SK-N-SH treated with all-trans-retinoic acid at 6 μM for 48 hours (cell line): ENCODE results near the gene GPR62.

Experiments used
- ATAC-seq: fragments of 200-7000 bp; cut with Tn5 transposase; 3 replicates; pipeline ENCODE4 v1.9.1; 2020; ENCODE audit warnings: mild to moderate bottlenecking, moderate library complexity
- BACH2 ChIP-seq: fragments of 250-450 bp; sonication (Bioruptor Pico); IDR thresholded peaks from 2 replicates; pipeline ENCODE4 v1.9.0; 2021; ENCODE audit warnings: mild to moderate bottlenecking, borderline replicate concordance
- CSDC2 ChIP-seq: fragments of 250-450 bp; sonication (Bioruptor Pico); IDR thresholded peaks from 2 replicates; pipeline ENCODE4 v1.5.0; 2020; ENCODE audit warnings: mild to moderate bottlenecking, moderate library complexity
- ESRRG ChIP-seq: fragments of 250-450 bp; sonication (Bioruptor Pico); IDR thresholded peaks from 2 replicates; pipeline ENCODE4 v1.6.1; 2021; ENCODE audit warnings: mild to moderate bottlenecking
- GLIS3 ChIP-seq: fragments of 250-450 bp; sonication (Bioruptor Pico); IDR thresholded peaks from 2 replicates; pipeline ENCODE4 v1.5.0; 2020; ENCODE audit warnings: mild to moderate bottlenecking, moderate library complexity
- ISL1 ChIP-seq: fragments of 250-450 bp; sonication (Bioruptor Pico); IDR thresholded peaks from 2 replicates; pipeline ENCODE4 v2.1.2; 2022; ENCODE audit warnings: mild to moderate bottlenecking, moderate library complexity
- OSR1 ChIP-seq: fragments of 250-450 bp; sonication (Bioruptor Pico); IDR thresholded peaks from 2 replicates; pipeline ENCODE4 v1.8.0; 2022; ENCODE audit warnings: moderate library complexity, mild to moderate bottlenecking, inconsistent platforms
- PPARA ChIP-seq: fragments of 250-450 bp; sonication (Bioruptor Pico); IDR thresholded peaks from 2 replicates; pipeline ENCODE4 v1.5.0; 2020; ENCODE audit warnings: mild to moderate bottlenecking, borderline replicate concordance
- RARB ChIP-seq: fragments of 250-450 bp; sonication (Bioruptor Pico); IDR thresholded peaks from 2 replicates; pipeline ENCODE4 v1.8.0; 2021; ENCODE audit warnings: mild to moderate bottlenecking, moderate library complexity
- SNAI2 ChIP-seq: fragments of 250-450 bp; sonication (Bioruptor Pico); IDR thresholded peaks from 2 replicates; pipeline ENCODE4 v1.5.0; 2020; ENCODE audit warnings: mild to moderate bottlenecking, moderate library complexity
- TCF4 ChIP-seq: fragments of 250-450 bp; sonication (Bioruptor Pico); IDR thresholded peaks from 2 replicates; pipeline ENCODE4 v1.8.0; 2021; ENCODE audit warnings: mild to moderate bottlenecking, moderate library complexity, borderline replicate concordance
- TOX ChIP-seq: fragments of 250-450 bp; sonication (Bioruptor Pico); IDR thresholded peaks from 2 replicates; pipeline ENCODE4 v1.8.0; 2021; ENCODE audit warnings: mild to moderate bottlenecking, moderate library complexity, borderline replicate concordance
- ZFP3 ChIP-seq: fragments of 250-450 bp; sonication (Bioruptor Pico); IDR thresholded peaks from 2 replicates; pipeline ENCODE4 v1.5.0; 2020; ENCODE audit warnings: mild to moderate bottlenecking, moderate library complexity
- ZFP30 ChIP-seq: fragments of 450-650 bp; formaldehyde crosslinking; IDR thresholded peaks from 2 replicates; pipeline ENCODE4 v1.5.0; 2022; ENCODE audit warnings: mild to moderate bottlenecking, moderate library complexity
- ZNF565 ChIP-seq: fragments of 450-650 bp; formaldehyde crosslinking; conservative IDR thresholded peaks from 2 replicates; pipeline ENCODE4 v1.5.0; 2020; ENCODE audit warnings: low read depth, mild to moderate bottlenecking, moderate library complexity
- ZNF70 ChIP-seq: fragments of 450-650 bp; formaldehyde crosslinking; IDR thresholded peaks from 2 replicates; pipeline ENCODE4 v1.5.0; 2020; ENCODE audit warnings: mild to moderate bottlenecking, moderate library complexity
- TF ChIP-seq, protein P1 (sequence below): fragments of 250-450 bp; sonication (Bioruptor Pico); IDR thresholded peaks from 2 replicates; pipeline ENCODE4 v1.5.1; 2021; ENCODE audit warnings: mild to moderate bottlenecking, moderate library complexity
- TF ChIP-seq, protein P2 (sequence below): fragments of 250-450 bp; sonication (Bioruptor Pico); IDR thresholded peaks from 2 replicates; pipeline ENCODE4 v1.5.1; 2020; ENCODE audit warnings: low read depth, mild to moderate bottlenecking, moderate library complexity
- TF ChIP-seq, protein P3 (sequence below): fragments of 250-450 bp; sonication (Bioruptor Pico); IDR thresholded peaks from 2 replicates; pipeline ENCODE4 v1.8.0; 2020; ENCODE audit warnings: mild to moderate bottlenecking, moderate library complexity, borderline replicate concordance
- TF ChIP-seq, protein P4 (sequence below): fragments of 250-450 bp; sonication (Bioruptor Pico); IDR thresholded peaks from 2 replicates; pipeline ENCODE4 v1.5.0; 2020; ENCODE audit warnings: mild to moderate bottlenecking, moderate library complexity
- TF ChIP-seq, protein P5 (sequence below): fragments of 250-450 bp; sonication (Bioruptor Pico); IDR thresholded peaks from 2 replicates; pipeline ENCODE4 v1.8.0; 2021; ENCODE audit warnings: low read depth, mild to moderate bottlenecking, moderate library complexity, borderline replicate concordance

The GPR62 gene

DNA sequence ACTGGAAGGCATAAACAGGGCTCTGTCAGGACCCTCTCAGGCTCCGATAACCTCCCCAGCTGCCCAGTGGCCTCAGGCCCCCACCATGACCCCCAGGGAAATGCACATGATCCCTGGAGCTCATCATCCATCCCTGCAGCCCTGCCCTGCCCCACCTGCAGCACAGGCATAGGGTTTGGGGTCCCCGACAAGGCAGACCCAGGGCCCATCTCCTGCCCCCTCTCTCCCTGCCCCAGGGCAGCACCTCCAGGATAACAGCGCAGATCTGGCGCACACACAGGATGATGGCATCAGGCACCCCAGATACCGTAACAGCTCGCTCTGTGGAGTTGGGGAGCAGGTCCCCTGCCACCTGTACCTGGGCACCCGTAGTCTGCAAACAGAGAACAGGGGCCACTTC, 4.5 kb downstream of the GPR62 start:
- no peak for TF ChIP-seq TCF4 (CRISPR knock-in tag)
- TF ChIP-seq ZFP3 (CRISPR knock-in tag), result no peak
- no peak for TF ChIP-seq CSDC2 (CRISPR knock-in tag)
- no peak for TF ChIP-seq ZNF70 (CRISPR knock-in tag)
- no peak for TF ChIP-seq TOX
- TF ChIP-seq ISL1 (CRISPR knock-in tag), result no peak
- TF ChIP-seq RARB (CRISPR knock-in tag), result no peak
- no peak for TF ChIP-seq BACH2 (CRISPR knock-in tag)
- TF ChIP-seq, protein P1, sequence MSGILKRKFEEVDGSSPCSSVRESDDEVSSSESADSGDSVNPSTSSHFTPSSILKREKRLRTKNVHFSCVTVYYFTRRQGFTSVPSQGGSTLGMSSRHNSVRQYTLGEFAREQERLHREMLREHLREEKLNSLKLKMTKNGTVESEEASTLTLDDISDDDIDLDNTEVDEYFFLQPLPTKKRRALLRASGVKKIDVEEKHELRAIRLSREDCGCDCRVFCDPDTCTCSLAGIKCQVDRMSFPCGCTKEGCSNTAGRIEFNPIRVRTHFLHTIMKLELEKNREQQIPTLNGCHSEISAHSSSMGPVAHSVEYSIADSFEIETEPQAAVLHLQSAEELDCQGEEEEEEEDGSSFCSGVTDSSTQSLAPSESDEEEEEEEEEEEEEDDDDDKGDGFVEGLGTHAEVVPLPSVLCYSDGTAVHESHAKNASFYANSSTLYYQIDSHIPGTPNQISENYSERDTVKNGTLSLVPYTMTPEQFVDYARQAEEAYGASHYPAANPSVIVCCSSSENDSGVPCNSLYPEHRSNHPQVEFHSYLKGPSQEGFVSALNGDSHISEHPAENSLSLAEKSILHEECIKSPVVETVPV (CRISPR knock-in tag), result no peak
- TF ChIP-seq OSR1, result no peak
- TF ChIP-seq, protein P2, sequence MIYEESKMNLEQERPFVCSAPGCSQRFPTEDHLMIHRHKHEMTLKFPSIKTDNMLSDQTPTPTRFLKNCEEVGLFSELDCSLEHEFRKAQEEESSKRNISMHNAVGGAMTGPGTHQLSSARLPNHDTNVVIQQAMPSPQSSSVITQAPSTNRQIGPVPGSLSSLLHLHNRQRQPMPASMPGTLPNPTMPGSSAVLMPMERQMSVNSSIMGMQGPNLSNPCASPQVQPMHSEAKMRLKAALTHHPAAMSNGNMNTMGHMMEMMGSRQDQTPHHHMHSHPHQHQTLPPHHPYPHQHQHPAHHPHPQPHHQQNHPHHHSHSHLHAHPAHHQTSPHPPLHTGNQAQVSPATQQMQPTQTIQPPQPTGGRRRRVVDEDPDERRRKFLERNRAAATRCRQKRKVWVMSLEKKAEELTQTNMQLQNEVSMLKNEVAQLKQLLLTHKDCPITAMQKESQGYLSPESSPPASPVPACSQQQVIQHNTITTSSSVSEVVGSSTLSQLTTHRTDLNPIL (CRISPR knock-in tag), result no peak
- TF ChIP-seq PPARA, result no peak
- TF ChIP-seq, protein P3, sequence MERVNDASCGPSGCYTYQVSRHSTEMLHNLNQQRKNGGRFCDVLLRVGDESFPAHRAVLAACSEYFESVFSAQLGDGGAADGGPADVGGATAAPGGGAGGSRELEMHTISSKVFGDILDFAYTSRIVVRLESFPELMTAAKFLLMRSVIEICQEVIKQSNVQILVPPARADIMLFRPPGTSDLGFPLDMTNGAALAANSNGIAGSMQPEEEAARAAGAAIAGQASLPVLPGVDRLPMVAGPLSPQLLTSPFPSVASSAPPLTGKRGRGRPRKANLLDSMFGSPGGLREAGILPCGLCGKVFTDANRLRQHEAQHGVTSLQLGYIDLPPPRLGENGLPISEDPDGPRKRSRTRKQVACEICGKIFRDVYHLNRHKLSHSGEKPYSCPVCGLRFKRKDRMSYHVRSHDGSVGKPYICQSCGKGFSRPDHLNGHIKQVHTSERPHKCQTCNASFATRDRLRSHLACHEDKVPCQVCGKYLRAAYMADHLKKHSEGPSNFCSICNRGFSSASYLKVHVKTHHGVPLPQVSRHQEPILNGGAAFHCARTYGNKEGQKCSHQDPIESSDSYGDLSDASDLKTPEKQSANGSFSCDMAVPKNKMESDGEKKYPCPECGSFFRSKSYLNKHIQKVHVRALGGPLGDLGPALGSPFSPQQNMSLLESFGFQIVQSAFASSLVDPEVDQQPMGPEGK (CRISPR knock-in tag), result no peak
- TF ChIP-seq, protein P4, sequence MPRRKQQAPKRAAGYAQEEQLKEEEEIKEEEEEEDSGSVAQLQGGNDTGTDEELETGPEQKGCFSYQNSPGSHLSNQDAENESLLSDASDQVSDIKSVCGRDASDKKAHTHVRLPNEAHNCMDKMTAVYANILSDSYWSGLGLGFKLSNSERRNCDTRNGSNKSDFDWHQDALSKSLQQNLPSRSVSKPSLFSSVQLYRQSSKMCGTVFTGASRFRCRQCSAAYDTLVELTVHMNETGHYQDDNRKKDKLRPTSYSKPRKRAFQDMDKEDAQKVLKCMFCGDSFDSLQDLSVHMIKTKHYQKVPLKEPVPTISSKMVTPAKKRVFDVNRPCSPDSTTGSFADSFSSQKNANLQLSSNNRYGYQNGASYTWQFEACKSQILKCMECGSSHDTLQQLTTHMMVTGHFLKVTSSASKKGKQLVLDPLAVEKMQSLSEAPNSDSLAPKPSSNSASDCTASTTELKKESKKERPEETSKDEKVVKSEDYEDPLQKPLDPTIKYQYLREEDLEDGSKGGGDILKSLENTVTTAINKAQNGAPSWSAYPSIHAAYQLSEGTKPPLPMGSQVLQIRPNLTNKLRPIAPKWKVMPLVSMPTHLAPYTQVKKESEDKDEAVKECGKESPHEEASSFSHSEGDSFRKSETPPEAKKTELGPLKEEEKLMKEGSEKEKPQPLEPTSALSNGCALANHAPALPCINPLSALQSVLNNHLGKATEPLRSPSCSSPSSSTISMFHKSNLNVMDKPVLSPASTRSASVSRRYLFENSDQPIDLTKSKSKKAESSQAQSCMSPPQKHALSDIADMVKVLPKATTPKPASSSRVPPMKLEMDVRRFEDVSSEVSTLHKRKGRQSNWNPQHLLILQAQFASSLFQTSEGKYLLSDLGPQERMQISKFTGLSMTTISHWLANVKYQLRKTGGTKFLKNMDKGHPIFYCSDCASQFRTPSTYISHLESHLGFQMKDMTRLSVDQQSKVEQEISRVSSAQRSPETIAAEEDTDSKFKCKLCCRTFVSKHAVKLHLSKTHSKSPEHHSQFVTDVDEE (CRISPR knock-in tag), result no peak
- TF ChIP-seq, protein P5, sequence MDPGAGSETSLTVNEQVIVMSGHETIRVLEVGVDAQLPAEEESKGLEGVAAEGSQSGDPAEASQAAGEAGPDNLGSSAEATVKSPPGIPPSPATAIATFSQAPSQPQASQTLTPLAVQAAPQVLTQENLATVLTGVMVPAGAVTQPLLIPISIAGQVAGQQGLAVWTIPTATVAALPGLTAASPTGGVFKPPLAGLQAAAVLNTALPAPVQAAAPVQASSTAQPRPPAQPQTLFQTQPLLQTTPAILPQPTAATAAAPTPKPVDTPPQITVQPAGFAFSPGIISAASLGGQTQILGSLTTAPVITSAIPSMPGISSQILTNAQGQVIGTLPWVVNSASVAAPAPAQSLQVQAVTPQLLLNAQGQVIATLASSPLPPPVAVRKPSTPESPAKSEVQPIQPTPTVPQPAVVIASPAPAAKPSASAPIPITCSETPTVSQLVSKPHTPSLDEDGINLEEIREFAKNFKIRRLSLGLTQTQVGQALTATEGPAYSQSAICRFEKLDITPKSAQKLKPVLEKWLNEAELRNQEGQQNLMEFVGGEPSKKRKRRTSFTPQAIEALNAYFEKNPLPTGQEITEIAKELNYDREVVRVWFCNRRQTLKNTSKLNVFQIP (CRISPR knock-in tag), result no peak
- TF ChIP-seq ZFP30, result no peak
- no peak for TF ChIP-seq ESRRG
- no peak for ATAC-seq

DNA sequence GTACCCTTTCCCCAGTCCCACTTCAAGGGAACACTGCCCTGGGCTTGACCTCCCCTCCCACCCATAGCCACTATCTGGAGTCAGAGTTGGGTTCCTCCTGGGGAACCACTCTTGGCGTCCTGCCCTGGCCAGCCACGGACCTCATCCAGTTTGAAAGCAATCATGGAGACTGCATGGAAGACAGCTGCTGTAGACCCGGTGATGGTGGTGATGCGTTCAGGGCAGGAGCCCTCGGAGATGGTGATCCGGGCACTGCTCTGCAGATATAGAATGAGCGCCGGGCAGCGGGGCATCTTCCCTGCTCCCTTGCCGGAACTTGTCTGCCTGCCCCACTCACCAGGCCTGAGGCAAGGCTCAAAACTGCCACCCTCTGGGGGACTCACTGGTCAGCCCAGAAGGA, 5.2 kb downstream of the GPR62 start:
- no peak for ATAC-seq
- TF ChIP-seq OSR1 (no peak), ZFP3 (CRISPR knock-in tag) (no peak), TCF4 (CRISPR knock-in tag) (no peak), ZNF565 (CRISPR knock-in tag) (no peak), ZFP30 (no peak), TOX (no peak), BACH2 (CRISPR knock-in tag) (no peak), ESRRG (no peak), ISL1 (CRISPR knock-in tag) (no peak), GLIS3 (CRISPR knock-in tag) (no peak), SNAI2 (CRISPR knock-in tag) (no peak), CSDC2 (CRISPR knock-in tag) (no peak)
- TF ChIP-seq, protein P5 (CRISPR knock-in tag), result no peak
- TF ChIP-seq, protein P4 (CRISPR knock-in tag), result no peak
- TF ChIP-seq, protein P1 (CRISPR knock-in tag), result no peak
- TF ChIP-seq, protein P3 (CRISPR knock-in tag), result no peak
